Measurements from ENCODE around the gene PLCB1.

PLCB1 gene

GRCh38 chr20:8471465-8471864 is 339.4 kb downstream of the PLCB1 start:
- no peaks in the 10 kb centered on the region for H3K79me2 ChIP-seq (ENCODE audit: insufficient read depth, low read length)
- peaks cover 8% of the 10 kb centered on the region for H3K4me1 ChIP-seq (ENCODE audit: insufficient read depth, low read length, severe bottlenecking)
- H4K20me1 ChIP-seq (ENCODE audit: insufficient read depth, low read length), result no peaks in the 10 kb centered on the region
- no peak overlapping the region for H3K4me3 ChIP-seq (ENCODE audit: low read depth, low read length, poor library complexity, severe bottlenecking)
- H3F3A ChIP-seq (ENCODE audit: insufficient read depth, low read length), result no peaks in the 10 kb centered on the region
- TF ChIP-seq, protein P1, sequence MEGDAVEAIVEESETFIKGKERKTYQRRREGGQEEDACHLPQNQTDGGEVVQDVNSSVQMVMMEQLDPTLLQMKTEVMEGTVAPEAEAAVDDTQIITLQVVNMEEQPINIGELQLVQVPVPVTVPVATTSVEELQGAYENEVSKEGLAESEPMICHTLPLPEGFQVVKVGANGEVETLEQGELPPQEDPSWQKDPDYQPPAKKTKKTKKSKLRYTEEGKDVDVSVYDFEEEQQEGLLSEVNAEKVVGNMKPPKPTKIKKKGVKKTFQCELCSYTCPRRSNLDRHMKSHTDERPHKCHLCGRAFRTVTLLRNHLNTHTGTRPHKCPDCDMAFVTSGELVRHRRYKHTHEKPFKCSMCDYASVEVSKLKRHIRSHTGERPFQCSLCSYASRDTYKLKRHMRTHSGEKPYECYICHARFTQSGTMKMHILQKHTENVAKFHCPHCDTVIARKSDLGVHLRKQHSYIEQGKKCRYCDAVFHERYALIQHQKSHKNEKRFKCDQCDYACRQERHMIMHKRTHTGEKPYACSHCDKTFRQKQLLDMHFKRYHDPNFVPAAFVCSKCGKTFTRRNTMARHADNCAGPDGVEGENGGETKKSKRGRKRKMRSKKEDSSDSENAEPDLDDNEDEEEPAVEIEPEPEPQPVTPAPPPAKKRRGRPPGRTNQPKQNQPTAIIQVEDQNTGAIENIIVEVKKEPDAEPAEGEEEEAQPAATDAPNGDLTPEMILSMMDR (IDR thresholded peaks at IDR 0.05; ENCODE audit: low read length), result no peak
- no peak for TF ChIP-seq EZH2 (IDR thresholded peaks at IDR 0.05; ENCODE audit: borderline replicate concordance, low read length)
- H3K9ac ChIP-seq (ENCODE audit: low read length), result no peak overlapping the region
- no peak overlapping the region for H2AFZ ChIP-seq (ENCODE audit: low read length)
- no peaks in the 10 kb centered on the region for H3K27me3 ChIP-seq (ENCODE audit: insufficient read depth, low read length)
- no peaks in the 10 kb centered on the region for H3K9me2 ChIP-seq (ENCODE audit: low read depth, low read length)
- no peaks in the 10 kb centered on the region for H3K9me3 ChIP-seq (ENCODE audit: low read length)
- H3K4me2 ChIP-seq (ENCODE audit: low read length), result no peak overlapping the region
- no peaks in the 10 kb centered on the region for H3K36me3 ChIP-seq (ENCODE audit: insufficient read depth, low read length)
- no peak overlapping the region for H3K27ac ChIP-seq (ENCODE audit: low read depth, low read length, poor library complexity, severe bottlenecking)

DNA sequence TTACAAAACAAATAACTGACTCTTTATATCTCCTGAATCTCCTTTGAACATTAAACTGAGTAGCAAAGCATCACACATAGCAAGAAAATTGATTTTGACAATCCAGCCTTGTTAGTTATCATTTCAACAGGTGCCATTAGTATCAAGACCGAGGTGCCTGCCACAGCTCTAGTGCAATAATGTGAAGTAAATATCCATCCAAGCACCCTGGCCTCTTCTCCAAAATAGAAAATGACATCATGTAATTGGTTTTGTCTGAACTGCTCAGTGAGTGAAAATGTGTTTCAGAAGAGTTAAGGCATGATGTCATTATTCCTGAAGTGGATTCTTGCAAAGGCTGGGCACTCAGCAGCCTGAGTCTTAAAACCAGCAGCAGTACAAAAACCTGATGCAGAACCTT is 341.4 kb downstream of the PLCB1 start:
- Histone ChIP-seq H3K9me2 (ENCODE audit: low read depth, low read length) (no peaks in the 10 kb centered on the region), H3K9me3 (ENCODE audit: low read length) (no peaks in the 10 kb centered on the region), H3K79me2 (ENCODE audit: insufficient read depth, low read length) (no peaks in the 10 kb centered on the region), H3K27ac (ENCODE audit: low read depth, low read length, poor library complexity, severe bottlenecking) (no peak overlapping the region), H2AFZ (ENCODE audit: low read length) (no peak overlapping the region), H3K27me3 (ENCODE audit: insufficient read depth, low read length) (no peaks in the 10 kb centered on the region), H4K20me1 (ENCODE audit: insufficient read depth, low read length) (no peaks in the 10 kb centered on the region), H3K9ac (ENCODE audit: low read length) (no peak overlapping the region), H3F3A (ENCODE audit: insufficient read depth, low read length) (no peaks in the 10 kb centered on the region), H3K4me3 (ENCODE audit: low read depth, low read length, poor library complexity, severe bottlenecking) (no peak overlapping the region), H3K36me3 (ENCODE audit: insufficient read depth, low read length) (no peaks in the 10 kb centered on the region), H3K4me2 (ENCODE audit: low read length) (no peak overlapping the region), H3K4me1 (ENCODE audit: insufficient read depth, low read length, severe bottlenecking) (peaks cover 8% of the 10 kb centered on the region)
- TF ChIP-seq, protein P1 (IDR thresholded peaks at IDR 0.05; ENCODE audit: low read length), result no peak
- no peak for TF ChIP-seq EZH2 (IDR thresholded peaks at IDR 0.05; ENCODE audit: borderline replicate concordance, low read length)

DNA sequence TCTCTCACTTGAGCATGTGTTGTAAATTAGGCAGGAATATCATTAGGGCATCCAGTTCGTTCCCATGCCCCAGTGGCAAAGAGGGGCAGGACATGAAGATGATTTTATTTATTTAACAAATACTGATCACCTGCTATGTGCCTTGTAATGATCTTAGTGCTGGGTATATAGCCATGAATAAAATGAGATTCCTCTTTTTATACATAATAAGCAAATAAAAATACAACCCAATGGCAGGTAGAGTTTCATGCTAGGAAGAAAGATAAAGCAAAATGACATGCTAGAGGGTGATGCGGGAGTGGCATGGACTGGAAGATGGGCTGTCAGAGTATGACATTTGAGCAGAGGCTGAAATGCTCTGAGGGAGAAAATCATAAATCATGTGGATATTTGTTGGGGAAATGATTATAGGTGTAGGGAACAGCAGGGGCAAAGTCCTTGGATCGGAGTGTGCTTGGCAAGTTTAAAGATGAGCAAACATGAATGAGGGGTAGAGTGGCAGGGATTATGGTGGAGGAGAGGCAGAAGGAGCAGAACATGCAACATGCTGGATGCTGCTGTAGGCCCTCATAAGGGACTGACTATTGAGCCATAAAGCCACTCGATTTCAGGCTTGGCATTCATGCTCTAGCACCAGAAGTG is 342.1 kb downstream of the PLCB1 start:
- Histone ChIP-seq H3K4me2 (ENCODE audit: low read length) (no peak overlapping the region), H4K20me1 (ENCODE audit: insufficient read depth, low read length) (no peaks in the 10 kb centered on the region), H3K9me2 (ENCODE audit: low read depth, low read length) (no peaks in the 10 kb centered on the region), H3K4me3 (ENCODE audit: low read depth, low read length, poor library complexity, severe bottlenecking) (no peak overlapping the region), H3K79me2 (ENCODE audit: insufficient read depth, low read length) (no peaks in the 10 kb centered on the region), H3K4me1 (ENCODE audit: insufficient read depth, low read length, severe bottlenecking) (peaks cover 8% of the 10 kb centered on the region), H2AFZ (ENCODE audit: low read length) (no peak overlapping the region), H3K9ac (ENCODE audit: low read length) (no peak overlapping the region), H3K27ac (ENCODE audit: low read depth, low read length, poor library complexity, severe bottlenecking) (no peak overlapping the region), H3K27me3 (ENCODE audit: insufficient read depth, low read length) (no peaks in the 10 kb centered on the region), H3K9me3 (ENCODE audit: low read length) (no peaks in the 10 kb centered on the region), H3F3A (ENCODE audit: insufficient read depth, low read length) (no peaks in the 10 kb centered on the region), H3K36me3 (ENCODE audit: insufficient read depth, low read length) (no peaks in the 10 kb centered on the region)
- TF ChIP-seq, protein P1 (IDR thresholded peaks at IDR 0.05; ENCODE audit: low read length), result no peak
- no peak for TF ChIP-seq EZH2 (IDR thresholded peaks at IDR 0.05; ENCODE audit: borderline replicate concordance, low read length)
